T-helper 1 cell treated with Interleukin-12 subunit alpha and Interleukin-12 subunit beta and Interleukin-4 antibody, amounts not matched to agents 30 ng/mL and 1 ng/mL, for 36 hours (primary cell): ENCODE measurements around the gene SRPRB. TPM values are rescaled to one million over a fixed set of nuclear protein-coding genes. Genes with fewer than 3 reads are reported as not detected.

Experiments
- intact Hi-C: fragments of 100-400 bp; cut with micrococcal nuclease; formaldehyde crosslinking; loops from one replicate; pipeline ENCODE4 v1.15.1; 2024
- total RNA-seq: library from RNA; stranded (reverse); gene quantifications from 2 replicates; pipeline ENCODE4 v1.2.3, GENCODE V29; 2022

Gene SRPRB, protein sequence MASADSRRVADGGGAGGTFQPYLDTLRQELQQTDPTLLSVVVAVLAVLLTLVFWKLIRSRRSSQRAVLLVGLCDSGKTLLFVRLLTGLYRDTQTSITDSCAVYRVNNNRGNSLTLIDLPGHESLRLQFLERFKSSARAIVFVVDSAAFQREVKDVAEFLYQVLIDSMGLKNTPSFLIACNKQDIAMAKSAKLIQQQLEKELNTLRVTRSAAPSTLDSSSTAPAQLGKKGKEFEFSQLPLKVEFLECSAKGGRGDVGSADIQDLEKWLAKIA
- total RNA-seq = 71.6 and 73.1 TPM in 2 replicates

- intact Hi-C loops = loop anchor here (1.0 to 5.0 kb wide), 11 partner anchors 13 to 1389 kb away; partner anchors contain the start of genes ANAPC13, CDV3, DNAJC13 and NPHP3
Measured at GRCh38 chr3:133805702-133806475, at the start of gene SRPRB. Gene SRPRB (plus strand): TSS chr3:133805815. CDS start chr3:133805849, 34 bp downstream.

- intact Hi-C loops = no loop called here
Measured at GRCh38 chr3:133756716-133757694, 48.6 kb upstream of the SRPRB start.

GRCh38 chr3:133757701-133758567 lies 47.7 kb upstream of the SRPRB start:
- intact Hi-C loops = no loop called here

DNA sequence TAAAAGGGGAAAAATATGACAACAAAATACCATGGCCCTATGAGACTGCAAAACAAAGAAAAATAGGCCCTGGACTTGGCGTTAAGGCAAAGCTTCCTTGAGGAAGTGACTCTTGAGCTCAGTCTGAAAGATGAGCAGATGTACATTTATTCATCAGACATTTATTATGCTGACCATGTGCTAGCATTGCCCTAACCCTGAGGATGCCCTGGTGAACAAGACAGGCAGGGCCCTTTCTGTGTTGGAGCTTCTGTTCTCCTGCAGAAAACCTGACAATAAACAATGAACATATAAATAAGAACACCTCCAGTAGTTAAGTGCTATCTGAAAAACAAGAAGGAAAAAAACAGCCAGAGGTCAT lies 47.1 kb upstream of the SRPRB start:
- intact Hi-C loops = no loop called here

DNA sequence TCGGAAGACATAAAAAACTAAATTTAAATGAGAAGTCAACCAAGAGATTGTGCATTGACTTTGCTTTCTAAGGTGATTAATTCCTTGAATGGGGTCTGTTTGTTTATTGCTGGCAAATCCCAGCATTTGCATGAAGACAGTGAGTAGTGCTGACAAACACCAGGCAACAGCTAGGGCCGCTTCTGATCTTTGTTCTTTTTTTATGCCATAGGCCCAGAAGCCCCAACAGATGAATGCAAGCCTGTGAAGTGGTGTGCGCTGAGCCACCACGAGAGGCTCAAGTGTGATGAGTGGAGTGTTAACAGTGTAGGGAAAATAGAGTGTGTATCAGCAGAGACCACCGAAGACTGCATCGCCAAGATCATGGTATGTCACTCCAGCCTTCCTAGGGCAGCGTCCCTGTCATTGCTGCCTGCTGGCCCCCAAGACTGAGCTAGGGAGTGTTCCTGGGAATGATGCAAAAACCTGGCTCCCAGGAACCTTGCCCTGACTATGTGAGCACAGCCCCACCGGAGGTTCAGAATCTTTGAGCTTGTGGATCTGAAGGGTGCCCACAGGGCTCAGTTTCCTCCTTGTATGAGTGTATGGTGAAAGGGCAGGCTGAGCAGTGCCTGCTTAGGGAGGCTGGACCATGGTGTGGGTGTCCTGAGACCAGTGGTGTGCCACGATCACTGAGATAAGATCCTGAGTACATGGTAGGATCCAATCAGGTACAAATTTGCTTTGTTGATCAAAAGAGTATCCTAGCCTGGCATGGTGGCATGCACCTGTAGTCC lies 46.5 kb upstream of the SRPRB start:
- intact Hi-C loops = no loop called here

DNA sequence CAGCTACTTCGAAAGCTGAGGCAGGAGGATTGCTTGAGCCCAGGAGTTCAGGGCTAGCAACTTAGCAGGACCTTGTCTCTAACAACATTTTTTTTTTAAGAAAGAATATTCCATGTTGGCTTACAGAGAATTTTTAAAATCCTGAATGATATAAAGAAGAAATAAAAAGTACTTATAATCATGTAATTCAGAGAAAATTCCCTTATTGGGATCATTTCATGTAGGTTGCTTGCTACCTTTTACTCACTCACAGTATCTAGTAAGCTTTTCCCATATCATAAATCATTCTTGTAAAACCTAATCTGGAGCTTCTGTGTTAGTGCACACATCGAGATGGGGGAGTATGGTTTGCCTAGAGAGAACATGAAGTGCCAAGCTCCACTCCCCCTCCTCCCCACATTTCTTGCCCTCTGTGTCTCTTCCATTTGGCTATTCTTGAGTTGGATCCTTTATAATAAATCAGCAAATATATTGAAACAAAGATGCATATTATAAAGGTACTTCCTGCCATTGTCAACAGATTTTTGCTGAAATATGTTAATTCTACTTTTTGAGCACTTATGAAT lies 45.8 kb upstream of the SRPRB start:
- intact Hi-C loops = no loop called here

DNA sequence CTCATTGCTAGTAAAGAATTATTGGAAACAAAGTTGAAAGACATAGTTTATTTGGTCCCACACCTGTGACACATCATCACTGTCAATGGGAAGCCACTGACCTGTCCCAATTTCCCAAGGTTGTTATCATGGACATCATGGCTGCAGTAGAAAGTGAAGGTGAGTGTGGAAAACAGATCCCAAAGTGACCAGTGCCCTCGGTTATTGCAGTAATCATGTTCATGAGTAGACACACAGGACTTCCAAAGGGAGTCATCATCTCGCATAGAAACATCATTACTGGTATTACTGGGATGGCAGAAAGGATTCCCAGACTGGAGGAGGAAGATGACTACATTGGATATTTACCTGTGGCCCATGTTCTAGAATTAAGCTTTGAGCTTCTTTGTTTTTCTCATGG lies 44.7 kb upstream of the SRPRB start:
- intact Hi-C loops = no loop called here

- intact Hi-C loops = no loop called here
Measured at GRCh38 chr3:133761605-133762484, 43.8 kb upstream of the SRPRB start.

DNA sequence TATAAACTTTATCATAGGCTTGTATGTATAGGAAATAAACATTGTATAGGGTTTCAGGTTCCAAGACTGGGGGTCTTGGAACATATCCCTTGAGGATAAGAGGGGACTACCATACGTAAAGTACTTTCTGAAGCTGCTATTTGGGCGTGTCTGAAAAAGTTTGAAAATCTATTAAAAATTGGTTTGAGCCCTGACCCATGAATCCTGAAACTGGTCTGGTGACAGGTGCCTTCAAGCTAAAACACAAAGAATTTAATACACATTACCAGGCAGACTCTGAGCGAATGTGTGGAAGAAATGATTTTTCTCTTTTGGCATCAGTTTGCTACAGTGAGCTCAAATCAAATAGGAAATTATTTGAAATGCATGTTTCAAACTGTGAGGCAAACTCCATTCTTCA lies 43.1 kb upstream of the SRPRB start:
- intact Hi-C loops = no loop called here

- intact Hi-C loops = no loop called here
Measured at GRCh38 chr3:133763797-133764683, 41.6 kb upstream of the SRPRB start.

GRCh38 chr3:133765256-133765655 lies 40.4 kb upstream of the SRPRB start:
- intact Hi-C loops = no loop called here

DNA sequence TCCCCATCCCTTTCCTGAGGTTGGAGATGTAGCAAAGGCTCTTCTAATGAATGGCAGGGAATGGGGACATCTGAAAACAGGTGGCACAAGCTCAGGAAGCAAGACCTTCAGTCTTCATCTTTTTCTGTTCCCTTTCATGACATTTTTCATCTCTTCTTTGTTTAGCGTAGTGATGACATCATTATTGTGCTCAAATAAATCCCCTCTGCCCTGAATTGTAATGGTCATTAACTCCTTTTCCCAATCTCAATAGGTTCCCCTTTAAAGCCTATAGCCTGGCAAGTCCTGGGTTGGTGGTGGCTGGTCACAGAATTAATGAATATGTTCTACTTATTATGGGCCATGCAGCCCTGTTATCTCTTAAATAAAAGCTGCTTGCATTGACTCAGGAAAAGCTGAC lies 38.0 kb upstream of the SRPRB start:
- intact Hi-C loops = no loop called here

- intact Hi-C loops = no loop called here
Measured at GRCh38 chr3:133769536-133769935, 36.1 kb upstream of the SRPRB start.

DNA sequence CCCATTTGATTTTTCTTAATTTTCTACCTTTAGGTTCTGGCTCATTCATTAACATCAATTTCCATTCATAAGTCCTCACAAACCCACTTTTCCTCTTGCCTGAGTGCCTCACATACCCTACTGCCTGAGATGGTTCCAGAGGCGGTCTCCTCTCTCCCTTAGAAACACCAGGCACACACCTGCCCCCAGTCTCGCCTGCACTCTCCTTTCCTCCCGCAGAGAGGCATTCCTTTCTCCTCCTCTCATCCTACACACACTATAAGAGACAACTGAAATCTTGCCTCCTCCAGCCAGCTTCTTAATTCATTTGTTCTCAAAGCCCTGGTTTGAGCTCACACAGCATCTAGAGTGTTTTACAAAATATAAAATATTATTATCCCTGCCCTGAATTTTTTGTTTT lies 31.9 kb upstream of the SRPRB start:
- intact Hi-C loops = no loop called here

GRCh38 chr3:133775309-133775708 lies 30.3 kb upstream of the SRPRB start:
- intact Hi-C loops = no loop called here

- intact Hi-C loops = no loop called here
Measured at GRCh38 chr3:133775835-133776234, 29.8 kb upstream of the SRPRB start.

DNA sequence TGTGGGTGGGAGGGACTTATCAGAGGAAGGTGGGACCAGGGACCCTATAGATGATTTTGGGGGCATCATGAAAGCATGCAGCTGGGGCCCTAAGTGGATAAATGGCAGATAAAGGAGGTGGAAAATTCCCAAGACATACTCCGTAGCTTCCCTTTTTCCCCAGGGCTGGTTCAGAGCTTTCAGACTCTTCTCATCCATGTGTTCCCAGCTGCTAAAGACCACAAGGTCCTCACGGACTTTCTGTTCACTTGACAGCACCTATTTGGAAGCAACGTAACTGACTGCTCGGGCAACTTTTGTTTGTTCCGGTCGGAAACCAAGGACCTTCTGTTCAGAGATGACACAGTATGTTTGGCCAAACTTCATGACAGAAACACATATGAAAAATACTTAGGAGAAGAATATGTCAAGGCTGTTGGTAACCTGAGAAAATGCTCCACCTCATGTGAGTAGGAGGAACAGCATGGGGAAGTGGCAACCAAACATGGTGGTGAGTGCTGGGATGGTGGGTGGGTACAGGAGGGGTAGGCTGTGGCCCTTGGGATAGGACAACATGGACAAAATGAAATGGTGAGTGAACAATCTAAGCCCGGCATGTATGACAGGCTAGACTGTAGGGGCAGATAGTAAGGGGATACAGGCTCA lies 28.7 kb upstream of the SRPRB start:
- intact Hi-C loops = no loop called here
